Upper lobe of left lung (tissue), 6 donors: Measurements from ENCODE around the gene LENEP. TPM values are rescaled to one million over a fixed set of nuclear protein-coding genes. Genes with fewer than 3 reads are reported as not detected.
"Not testable (repeated sequence)": the region's sequence is repeated elsewhere in the genome, so short reads cannot be mapped to it uniquely, and the experiment has no call there.

Experiments
- ATAC-seq, 2 donors: fragments of 200-7000 bp; cut with Tn5 transposase; one replicate each; pipeline ENCODE4 v1.9.1; 2022; ENCODE audit warnings: mild to moderate bottlenecking in 2 of 2, moderate library complexity in 2 of 2; ENCODE audit not compliant: low FRiP score in 2 of 2
- DNase-seq, 2 donors: peaks; one replicate each; pipeline ENCODE4 v3.0.0-alpha.2; 2019 to 2020
- H3K27ac ChIP-seq, 4 donors: fragments of 200-600 bp; sonication (generic); one replicate each; pipeline ENCODE4 v1.5.1; 2016 to 2019
- H3K27me3 ChIP-seq, 4 donors: fragments of 200-600 bp; sonication (generic); one replicate each; pipeline ENCODE4 v1.5.1; 2017 to 2019
- H3K36me3 ChIP-seq, 4 donors: fragments of 200-600 bp; sonication (generic); one replicate each; pipeline ENCODE4 v1.5.1; 2016 to 2019
- H3K4me1 ChIP-seq, 4 donors: fragments of 200-600 bp; sonication (generic); one replicate each; pipeline ENCODE4 v1.5.1; 2018 to 2019
- H3K4me3 ChIP-seq, 4 donors: fragments of 200-600 bp; sonication (generic); one replicate each; pipeline ENCODE4 v1.5.1; 2017 to 2019; ENCODE audit warnings: mild to moderate bottlenecking in 2 of 4, moderate library complexity in 1 of 4
- H3K9me3 ChIP-seq, 4 donors: fragments of 200-600 bp; sonication (generic); one replicate each; pipeline ENCODE4 v1.5.1; 2018 to 2019
- EP300 ChIP-seq, 4 donors: sonication (generic); formaldehyde crosslinking; IDR thresholded peaks; one replicate each; pipeline ENCODE4 v1.5.1; 2017; ENCODE audit warnings: antibody characterized with exemption in 4 of 4, control low read depth in 2 of 4
- POLR2A ChIP-seq, 4 donors: fragments of 450-650 bp; IDR thresholded peaks; one replicate each; pipeline ENCODE4 v1.5.1; 2016 to 2017; ENCODE audit warnings: antibody characterized with exemption in 4 of 4, mild to moderate bottlenecking in 2 of 4
- POLR2AphosphoS5 ChIP-seq, 2 donors: sonication (generic); formaldehyde crosslinking; IDR thresholded peaks; one replicate each; pipeline ENCODE4 v1.5.1; 2017; ENCODE audit warnings: antibody characterized with exemption in 2 of 2
- WGBS, 2 donors: methylation state at CpG; one replicate each; pipeline ENCODE4 v1.1.5; 2017 to 2018; 5-methylcytosine and 5-hydroxymethylcytosine counted together
- total RNA-seq, 6 donors: library from RNA; depleted of rRNA in 4 of 6; stranded (reverse); fragments of >200 nt in 4 of 6; gene quantifications; one replicate each; pipeline versions ENCODE4 v1.1.0 to v1.2.1, GENCODE V29; 2016 to 2021
- TF ChIP-seq, protein P1 (sequence below), 6 experiments: fragments of 450-650 bp in 4 of 6; fragments of 200-600 bp in 2 of 6; sonication (generic) in 2 of 6; IDR thresholded peaks; one replicate each; pipeline ENCODE4 v1.5.1; 2016 to 2019; ENCODE audit warnings: antibody characterized with exemption in 6 of 6
- donor health status: DM: no; HTN: no; CAD: no; lungs with moderate emphysema.
- donor health status: DM: no; HTN: yes; CAD: no; lungs with severe emphysema.

LENEP gene
- total RNA-seq, 6 donors from 2014 or later: 0.57 to 1.0 TPM; not detected in 4

DNA sequence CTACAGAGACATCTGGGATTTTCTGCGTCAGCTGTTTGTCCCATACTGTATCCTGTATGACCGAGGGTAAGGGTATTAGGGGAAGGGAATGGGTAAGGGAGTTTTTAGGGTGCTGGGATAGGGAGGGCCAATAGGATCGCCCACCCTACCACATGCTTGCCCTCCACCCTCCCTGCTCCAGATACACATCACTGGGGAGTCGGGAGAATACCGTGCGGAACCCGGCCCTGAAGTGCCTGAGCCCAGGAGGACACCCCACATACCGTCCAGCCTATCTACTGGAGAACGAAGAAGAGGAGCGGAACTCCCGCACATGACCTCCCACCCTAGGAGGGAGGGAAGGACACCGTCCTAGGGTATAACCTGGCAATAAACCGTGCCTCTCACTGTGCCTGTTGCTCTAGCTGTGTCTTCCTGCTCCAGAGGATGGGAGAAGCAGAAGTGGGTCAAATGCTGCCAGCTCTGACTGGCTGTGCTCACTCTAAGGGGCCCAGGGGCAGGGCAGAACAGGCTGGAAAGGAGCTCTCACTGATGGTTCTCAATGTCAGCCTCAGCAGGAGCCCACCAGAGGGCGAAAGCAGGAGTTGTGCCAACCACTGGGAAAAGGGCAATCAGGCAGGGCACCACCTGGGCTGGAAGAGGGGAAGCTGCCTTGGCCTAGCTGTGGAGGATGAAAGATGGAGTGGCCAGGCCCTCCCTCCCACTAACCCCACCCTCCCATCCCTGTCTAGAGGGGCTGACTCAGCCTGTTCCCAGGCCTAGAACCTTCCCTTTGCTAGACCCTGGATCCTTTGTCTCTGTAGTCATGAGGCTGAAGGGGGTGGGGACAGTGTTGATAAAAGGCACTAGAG is 440 bp upstream of the LENEP start:
- Histone ChIP-seq H3K36me3 (peaks cover 0 to 41% (median 18%) of the 10 kb centered on the region in 4 donors), H3K4me1 (peaks cover 0 to 6% (median 0%) of the 10 kb centered on the region in 4 donors), H3K27ac (no peak overlapping the region), H3K27me3 (no peaks in the 10 kb centered on the region), H3K9me3 (no peaks in the 10 kb centered on the region), H3K4me3 (no peak overlapping the region)
- no peak for TF ChIP-seq POLR2AphosphoS5 (IDR thresholded peaks at IDR 0.05)
- TF ChIP-seq EP300 (IDR thresholded peaks at IDR 0.05): no peak
- no peak for TF ChIP-seq POLR2A (IDR thresholded peaks at IDR 0.05)
- TF ChIP-seq, protein P1, sequence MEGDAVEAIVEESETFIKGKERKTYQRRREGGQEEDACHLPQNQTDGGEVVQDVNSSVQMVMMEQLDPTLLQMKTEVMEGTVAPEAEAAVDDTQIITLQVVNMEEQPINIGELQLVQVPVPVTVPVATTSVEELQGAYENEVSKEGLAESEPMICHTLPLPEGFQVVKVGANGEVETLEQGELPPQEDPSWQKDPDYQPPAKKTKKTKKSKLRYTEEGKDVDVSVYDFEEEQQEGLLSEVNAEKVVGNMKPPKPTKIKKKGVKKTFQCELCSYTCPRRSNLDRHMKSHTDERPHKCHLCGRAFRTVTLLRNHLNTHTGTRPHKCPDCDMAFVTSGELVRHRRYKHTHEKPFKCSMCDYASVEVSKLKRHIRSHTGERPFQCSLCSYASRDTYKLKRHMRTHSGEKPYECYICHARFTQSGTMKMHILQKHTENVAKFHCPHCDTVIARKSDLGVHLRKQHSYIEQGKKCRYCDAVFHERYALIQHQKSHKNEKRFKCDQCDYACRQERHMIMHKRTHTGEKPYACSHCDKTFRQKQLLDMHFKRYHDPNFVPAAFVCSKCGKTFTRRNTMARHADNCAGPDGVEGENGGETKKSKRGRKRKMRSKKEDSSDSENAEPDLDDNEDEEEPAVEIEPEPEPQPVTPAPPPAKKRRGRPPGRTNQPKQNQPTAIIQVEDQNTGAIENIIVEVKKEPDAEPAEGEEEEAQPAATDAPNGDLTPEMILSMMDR (IDR thresholded peaks at IDR 0.05): no peak
- DNase-seq: no peak
- WGBS, 2 donors: 83 to 92% methylated on average over 11 to 14 of the region's 14 CpGs
- ATAC-seq: no peak

DNA sequence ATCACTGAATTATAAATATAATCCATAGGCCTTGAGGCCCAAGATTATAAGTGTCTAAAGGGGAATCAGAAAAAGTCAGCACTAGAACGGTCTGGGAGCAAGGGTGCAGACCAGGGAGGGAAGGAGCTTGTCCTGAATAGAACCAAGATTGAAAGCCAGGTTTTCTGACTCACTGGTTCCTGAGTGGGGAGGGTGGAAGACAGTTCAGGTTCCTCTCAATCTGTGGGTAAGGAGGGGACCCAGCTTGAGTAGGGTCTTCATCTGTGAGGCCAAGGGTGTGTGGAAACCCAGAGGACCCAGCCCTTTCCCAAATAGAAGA is 842 bp downstream of the LENEP start:
- Histone ChIP-seq H3K4me3 (no peak overlapping the region), H3K27ac (no peak overlapping the region)

DNA sequence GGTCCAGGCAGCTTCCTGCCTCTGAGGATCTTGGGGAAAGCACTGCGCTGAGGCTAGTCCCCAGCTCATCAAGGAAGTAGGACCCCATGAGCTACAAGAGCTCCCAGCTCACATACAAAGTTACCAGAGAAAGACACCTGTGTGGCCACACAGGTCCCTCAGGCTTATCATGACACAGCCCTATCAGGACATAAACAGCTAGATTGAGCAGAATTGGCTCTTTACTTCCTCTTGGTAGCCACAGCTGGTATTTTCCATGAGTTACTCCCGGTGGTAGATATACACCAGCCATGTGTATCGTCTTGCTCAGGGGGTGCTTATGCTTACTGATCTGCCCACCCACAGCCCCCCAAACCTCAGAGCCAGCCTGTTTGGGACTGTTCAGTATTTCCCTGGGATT is 1.2 kb downstream of the LENEP start:
- Histone ChIP-seq H3K9me3 (no peaks in the 10 kb centered on the region), H3K4me3 (no peak overlapping the region), H3K36me3 (peaks cover 0 to 24% (median 8%) of the 10 kb centered on the region in 4 donors), H3K4me1 (peaks cover 10 to 17% (median 11%) of the 10 kb centered on the region in 4 donors), H3K27me3 (no peaks in the 10 kb centered on the region), H3K27ac (no peak overlapping the region)
- ATAC-seq (no peak), DNase-seq (no peak)
- TF ChIP-seq POLR2AphosphoS5 (IDR thresholded peaks at IDR 0.05) (no peak), EP300 (IDR thresholded peaks at IDR 0.05) (no peak), POLR2A (IDR thresholded peaks at IDR 0.05) (no peak)
- TF ChIP-seq, protein P1 (IDR thresholded peaks at IDR 0.05): no peak
- 64 to 71% methylated on average over 3 of the region's 3 CpGs for WGBS, 2 donors

More for the DNA sequence above, 842 bp downstream of the LENEP start:
- no peak for DNase-seq
- no peaks in the 10 kb centered on the region for H3K9me3 ChIP-seq
- TF ChIP-seq POLR2A (IDR thresholded peaks at IDR 0.05): no peak
- no peak for TF ChIP-seq EP300 (IDR thresholded peaks at IDR 0.05)
- TF ChIP-seq POLR2AphosphoS5 (IDR thresholded peaks at IDR 0.05): no peak
- TF ChIP-seq, protein P1 (IDR thresholded peaks at IDR 0.05): no peak
- ATAC-seq: no peak
- H3K4me1 ChIP-seq: peaks cover 6 to 13% (median 7%) of the 10 kb centered on the region in 4 donors
- 75 to 76% methylated on average over 1 of the region's 1 CpG for WGBS, 2 donors
- H3K27me3 ChIP-seq: no peaks in the 10 kb centered on the region
- peaks cover 0 to 28% (median 8%) of the 10 kb centered on the region in 4 donors for H3K36me3 ChIP-seq

DNA sequence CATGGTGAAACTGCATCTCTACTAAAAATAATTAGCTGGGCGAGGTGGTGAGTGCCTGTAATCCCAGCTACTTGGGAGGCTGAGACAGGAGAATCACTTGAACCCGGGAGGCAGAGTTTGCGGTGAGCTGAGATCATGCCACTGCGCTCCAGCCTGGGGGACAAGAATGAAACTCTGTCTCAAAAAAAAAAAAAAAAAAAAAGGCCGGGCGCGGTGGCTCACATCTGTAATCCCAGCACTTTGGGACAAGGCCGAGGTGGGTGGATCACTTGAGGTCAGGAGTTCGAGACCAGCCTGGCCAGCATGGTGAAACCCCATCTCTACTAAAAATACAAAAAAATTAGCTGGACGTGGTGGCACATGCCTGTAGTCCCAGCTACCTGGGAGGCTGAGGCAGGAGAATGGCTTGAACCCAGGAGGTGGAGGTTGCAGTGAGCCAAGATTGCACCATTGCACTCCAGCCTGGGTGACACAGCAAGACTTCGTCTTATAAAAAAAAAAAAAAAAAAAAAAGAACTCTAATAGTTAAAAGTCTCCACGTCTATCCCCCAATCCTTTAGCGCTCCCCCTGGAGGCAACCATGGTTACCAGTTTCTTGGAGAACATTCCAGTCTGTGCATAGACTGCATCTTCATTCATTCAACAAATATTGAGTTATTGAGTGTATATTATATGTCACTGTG is 2.1 kb downstream of the LENEP start:
- H3K36me3 ChIP-seq: peaks cover 0 to 16% (median 5%) of the 10 kb centered on the region in 4 donors
- not testable (repeated sequence) for H3K9me3 ChIP-seq, DNase-seq, H3K27me3 ChIP-seq, H3K4me3 ChIP-seq, H3K27ac ChIP-seq
- peak in 1 of 2 donors; percentile 31 for ATAC-seq
- 59 to 69% methylated on average over 13 of the region's 13 CpGs for WGBS, 2 donors
- peaks cover 16 to 23% (median 19%) of the 10 kb centered on the region in 4 donors for H3K4me1 ChIP-seq
- TF ChIP-seq, protein P1 (IDR thresholded peaks at IDR 0.05): peak in 3 of 6 experiments; percentile 17 to 28 (median 25)
